ENCODE measurements around the gene EIF3B.
A peak's percentile ranks its signal among the peaks of the same experiment; 100 is the strongest.

Gene EIF3B

GRCh38 chr7:2360796-2361195 lies 6.2 kb downstream of the EIF3B start:
- Mint-ChIP-seq H3K9me3 (no peaks in the 10 kb centered on the region), H3K4me1 (peaks cover 47% of the 10 kb centered on the region), H3K27ac (peak overlapping the region; percentile 84), H3K36me3 (ENCODE audit: low read depth) (peaks cover 57% of the 10 kb centered on the region), H3K27me3 (ENCODE audit: low read depth, poor library complexity) (peaks cover 9% of the 10 kb centered on the region), H3K4me3 (no peak overlapping the region)
- DNase-seq = no peak
- no peak for TF ChIP-seq CTCF (IDR thresholded peaks at IDR 0.05)

GRCh38 chr7:2362385-2363088 lies 7.9 kb downstream of the EIF3B start:
- no peak for TF ChIP-seq CTCF (IDR thresholded peaks at IDR 0.05)
- no peak for DNase-seq
- Mint-ChIP-seq H3K27me3 (ENCODE audit: low read depth, poor library complexity) (peaks cover 9% of the 10 kb centered on the region), H3K4me1 (peaks cover 33% of the 10 kb centered on the region), H3K36me3 (ENCODE audit: low read depth) (peaks cover 71% of the 10 kb centered on the region), H3K9me3 (no peaks in the 10 kb centered on the region), H3K27ac (no peak overlapping the region), H3K4me3 (no peak overlapping the region)

- Mint-ChIP-seq H3K36me3 (ENCODE audit: low read depth) (peaks cover 74% of the 10 kb centered on the region), H3K27me3 (ENCODE audit: low read depth, poor library complexity) (peaks cover 3% of the 10 kb centered on the region), H3K27ac (no peak overlapping the region), H3K4me1 (no peaks in the 10 kb centered on the region), H3K9me3 (no peaks in the 10 kb centered on the region), H3K4me3 (no peak overlapping the region)
- no peak for TF ChIP-seq CTCF (IDR thresholded peaks at IDR 0.05)
- DNase-seq = no peak
These were observed 14.5 kb downstream of the EIF3B start for GRCh38 chr7:2369139-2369538.

GRCh38 chr7:2371329-2371728 lies 16.7 kb downstream of the EIF3B start:
- Mint-ChIP-seq H3K4me1 (no peaks in the 10 kb centered on the region), H3K27me3 (ENCODE audit: low read depth, poor library complexity) (no peaks in the 10 kb centered on the region), H3K4me3 (no peak overlapping the region), H3K9me3 (no peaks in the 10 kb centered on the region), H3K27ac (no peak overlapping the region), H3K36me3 (ENCODE audit: low read depth) (peaks cover 73% of the 10 kb centered on the region)
- DNase-seq = no peak
- TF ChIP-seq CTCF (IDR thresholded peaks at IDR 0.05) = no peak

DNA sequence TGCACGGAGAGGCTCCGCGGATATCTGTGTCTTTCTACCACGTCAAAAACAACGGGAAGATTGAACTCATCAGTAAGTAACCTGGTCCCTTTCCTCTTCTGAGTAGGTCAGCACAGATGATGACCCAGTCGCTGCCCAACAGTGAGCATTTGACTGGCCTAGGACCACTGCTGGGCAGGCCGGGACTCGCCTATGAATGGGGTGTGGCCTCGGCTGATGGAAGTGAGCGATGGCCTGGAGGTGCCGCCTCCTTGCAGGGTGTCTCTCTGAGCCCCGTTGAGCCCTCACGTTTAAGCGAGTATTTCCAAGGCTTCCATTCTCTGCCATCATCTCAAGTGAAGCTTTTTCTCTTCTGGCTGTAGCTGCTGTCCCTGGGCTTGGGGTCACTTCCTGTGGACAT lies 18.1 kb downstream of the EIF3B start:
- H3K27ac Mint-ChIP-seq = peak overlapping the region; percentile 39
- H3K4me3 Mint-ChIP-seq = no peak overlapping the region
- peaks cover 69% of the 10 kb centered on the region for H3K36me3 Mint-ChIP-seq (ENCODE audit: low read depth)
- no peaks in the 10 kb centered on the region for H3K9me3 Mint-ChIP-seq
- no peak for TF ChIP-seq CTCF (IDR thresholded peaks at IDR 0.05)
- H3K4me1 Mint-ChIP-seq = no peaks in the 10 kb centered on the region
- H3K27me3 Mint-ChIP-seq (ENCODE audit: low read depth, poor library complexity) = no peaks in the 10 kb centered on the region
- DNase-seq = no peak

- H3K27ac Mint-ChIP-seq = peak overlapping the region; percentile 39
- no peak for TF ChIP-seq CTCF (IDR thresholded peaks at IDR 0.05)
These were observed 18.5 kb downstream of the EIF3B start for GRCh38 chr7:2373124-2373556.

More at GRCh38 chr7:2373124-2373556, 18.5 kb downstream of the EIF3B start:
- Mint-ChIP-seq H3K9me3 (no peaks in the 10 kb centered on the region), H3K27me3 (ENCODE audit: low read depth, poor library complexity) (no peaks in the 10 kb centered on the region), H3K36me3 (ENCODE audit: low read depth) (peaks cover 71% of the 10 kb centered on the region), H3K4me1 (no peaks in the 10 kb centered on the region), H3K4me3 (no peak overlapping the region)
- DNase-seq = no peak

Data from nephron progenitor cell (in vitro differentiated cells).